A673 (cell line): ENCODE measurements around the gene C16orf74.

Experiments used
- CTCF ChIP-seq: fragments of 300-800, 200-600 bp; sonication (generic); conservative IDR thresholded peaks from 2 replicates; pipeline ENCODE4 v1.5.1; 2017; ENCODE audit warnings: low read depth, mild to moderate bottlenecking, antibody characterized with exemption, low read length, moderate library complexity, mixed read lengths
- EZH2 ChIP-seq: fragments of 200-600 bp; sonication (generic); IDR thresholded peaks from 2 replicates; pipeline ENCODE4 v1.6.1; 2017; ENCODE audit warnings: borderline replicate concordance, low read depth, mild to moderate bottlenecking, mixed read lengths, antibody characterized with exemption, low read length; ENCODE audit not compliant: poor library complexity, severe bottlenecking

- TF ChIP-seq EZH2 (no peak), CTCF (no peak)
Observed at GRCh38 chr16:85698459-85698891, 52.4 kb downstream of the C16orf74 start.
